Right renal cortex interstitium (tissue), 3 donors: ENCODE data around the gene PODN. TPM values are rescaled to one million over a fixed set of nuclear protein-coding genes. Genes with fewer than 3 reads are reported as not detected.

Experiments
- DNase-seq, 3 donors: peaks; one replicate each; pipeline ENCODE4 v3.0.0-alpha.2; 2013; ENCODE audit warnings: low read depth in 3 of 3, low spot score in 2 of 3
- polyA plus RNA-seq, 3 donors: library from polyadenylated mRNA; unstranded; fragments of 120-200 nt; gene quantifications; one replicate each; pipeline ENCODE4 v1.2.1, GENCODE V29; 2013; ENCODE audit not compliant: insufficient read length in 3 of 3

The PODN gene
- polyA plus RNA-seq, 3 donors, result 1.4 to 1.8 (median 1.6) TPM

GRCh38 chr1:53128401-53128800 lies 66.4 kb downstream of the PODN start:
- DNase-seq, result no peak

GRCh38 chr1:53129891-53130597 lies 68.0 kb downstream of the PODN start:
- no peak for DNase-seq

GRCh38 chr1:53130598-53130877 lies 68.5 kb downstream of the PODN start:
- no peak for DNase-seq

GRCh38 chr1:53130878-53131589 lies 69.0 kb downstream of the PODN start:
- no peak for DNase-seq

GRCh38 chr1:53131590-53131938 lies 69.6 kb downstream of the PODN start:
- DNase-seq, result no peak

GRCh38 chr1:53132176-53132575 lies 70.2 kb downstream of the PODN start:
- DNase-seq, result no peak

GRCh38 chr1:53133261-53134041 lies 71.4 kb downstream of the PODN start:
- DNase-seq, result no peak

GRCh38 chr1:53134042-53134485 lies 72.1 kb downstream of the PODN start:
- no peak for DNase-seq

Other genes starting within 250 kb of the PODN start
- under 1 TPM; 0.14 to 0.17 (median 0.15) TPM for gene ZYG11A, start 219.5 kb upstream of the PODN start, polyA plus RNA-seq
- 100 to 1,000 TPM; 107 to 108 (median 108) TPM for gene ECHDC2, start 140.5 kb upstream of the PODN start, polyA plus RNA-seq
- 100 to 1,000 TPM; 236 to 247 (median 241) TPM for gene SCP2, start 134.9 kb upstream of the PODN start, polyA plus RNA-seq
- under 1 TPM; 0.08 to 0.12 (median 0.08) TPM for gene SLC1A7, start 80.4 kb downstream of the PODN start, polyA plus RNA-seq
- gene CPT2, start 134.6 kb downstream of the PODN start, polyA plus RNA-seq, result 10 to 100 TPM; 28.0 to 31.3 (median 30.6) TPM
- 10 to 100 TPM; 80.4 to 93.1 (median 84.6) TPM for gene CZIB, start 158.4 kb downstream of the PODN start, polyA plus RNA-seq
- 100 to 1,000 TPM in 2 of 3 donors, 10 to 100 TPM in 1; 93.2 to 109 (median 105) TPM for gene MAGOH, start 176.3 kb downstream of the PODN start, polyA plus RNA-seq